Measurements from ENCODE around the gene AGRP.

The AGRP gene

GRCh38 chr16:67463691-67464090 lies 19.7 kb downstream of the AGRP start:
- no peak for DNase-seq (ENCODE audit: low read depth in 2 of 3, low spot score in 2 of 3)

GRCh38 chr16:67463059-67463458 lies 20.3 kb downstream of the AGRP start:
- DNase-seq (ENCODE audit: low read depth in 2 of 3, low spot score in 2 of 3) = no peak

GRCh38 chr16:67462279-67462655 lies 21.1 kb downstream of the AGRP start:
- DNase-seq (ENCODE audit: low read depth in 2 of 3, low spot score in 2 of 3) = no peak

- no peak for DNase-seq (ENCODE audit: low read depth in 2 of 3, low spot score in 2 of 3)
These were observed 21.6 kb downstream of the AGRP start for GRCh38 chr16:67461600-67462278.

GRCh38 chr16:67460961-67461360 lies 22.4 kb downstream of the AGRP start:
- DNase-seq (ENCODE audit: low read depth in 2 of 3, low spot score in 2 of 3) = no peak

- DNase-seq (ENCODE audit: low read depth in 2 of 3, low spot score in 2 of 3) = no peak
These were observed 23.2 kb downstream of the AGRP start for GRCh38 chr16:67460168-67460567.

GRCh38 chr16:67459861-67460150 lies 23.5 kb downstream of the AGRP start:
- no peak for DNase-seq (ENCODE audit: low read depth in 2 of 3, low spot score in 2 of 3)

- no peak for DNase-seq (ENCODE audit: low read depth in 2 of 3, low spot score in 2 of 3)
These were observed 24.1 kb downstream of the AGRP start for GRCh38 chr16:67459066-67459860.

GRCh38 chr16:67458121-67458641 lies 25.2 kb downstream of the AGRP start:
- DNase-seq (ENCODE audit: low read depth in 2 of 3, low spot score in 2 of 3) = no peak

GRCh38 chr16:67457611-67458010 lies 25.7 kb downstream of the AGRP start:
- DNase-seq (ENCODE audit: low read depth in 2 of 3, low spot score in 2 of 3) = no peak

GRCh38 chr16:67456391-67457081 lies 26.8 kb downstream of the AGRP start:
- no peak for DNase-seq (ENCODE audit: low read depth in 2 of 3, low spot score in 2 of 3)

- DNase-seq (ENCODE audit: low read depth in 2 of 3, low spot score in 2 of 3) = no peak
These were observed 28.5 kb downstream of the AGRP start for GRCh38 chr16:67454852-67455251.

GRCh38 chr16:67454104-67454503 lies 29.2 kb downstream of the AGRP start:
- DNase-seq (ENCODE audit: low read depth in 2 of 3, low spot score in 2 of 3) = no peak

GRCh38 chr16:67451704-67452435 lies 31.5 kb downstream of the AGRP start:
- DNase-seq (ENCODE audit: low read depth in 2 of 3, low spot score in 2 of 3) = no peak

GRCh38 chr16:67451061-67451703 lies 32.2 kb downstream of the AGRP start:
- DNase-seq (ENCODE audit: low read depth in 2 of 3, low spot score in 2 of 3) = no peak

- no peak for DNase-seq (ENCODE audit: low read depth in 2 of 3, low spot score in 2 of 3)
These were observed 33.6 kb downstream of the AGRP start for GRCh38 chr16:67449739-67450138.

- DNase-seq (ENCODE audit: low read depth in 2 of 3, low spot score in 2 of 3) = no peak
These were observed 34.0 kb downstream of the AGRP start for GRCh38 chr16:67449336-67449735.

GRCh38 chr16:67448580-67448979 lies 34.8 kb downstream of the AGRP start:
- DNase-seq (ENCODE audit: low read depth in 2 of 3, low spot score in 2 of 3) = no peak

- DNase-seq (ENCODE audit: low read depth in 2 of 3, low spot score in 2 of 3) = peak; percentile 46 to 57 (median 48)
These were observed 35.8 kb downstream of the AGRP start for GRCh38 chr16:67447508-67448076.

- no peak for DNase-seq (ENCODE audit: low read depth in 2 of 3, low spot score in 2 of 3)
These were observed 36.3 kb downstream of the AGRP start for GRCh38 chr16:67446968-67447507.
